WI38 (cell line): ENCODE results near the gene TCOF1.

ENCODE experiments used
- H3K4me3 ChIP-seq: 2 replicates; pipeline ENCODE4 v1.5.1; 2011; ENCODE audit warnings: low read depth, mild to moderate bottlenecking, control low read depth, low read length
- CTCF ChIP-seq: IDR thresholded peaks from 2 replicates; pipeline ENCODE4 v1.5.1; 2012; ENCODE audit warnings: low read depth, mild to moderate bottlenecking, control low read depth, low read length

TCOF1 gene

GRCh38 chr5:150440948-150441812 lies 83.7 kb downstream of the TCOF1 start:
- H3K4me3 ChIP-seq: no peak overlapping the region
- TF ChIP-seq CTCF: no peak

- TF ChIP-seq CTCF: no peak
- no peak overlapping the region for H3K4me3 ChIP-seq
Measured at GRCh38 chr5:150441813-150442698, 84.6 kb downstream of the TCOF1 start.

- TF ChIP-seq CTCF: no peak
- no peak overlapping the region for H3K4me3 ChIP-seq
Measured at GRCh38 chr5:150442699-150443080, 85.2 kb downstream of the TCOF1 start.

GRCh38 chr5:150443242-150444075 lies 86.0 kb downstream of the TCOF1 start:
- TF ChIP-seq CTCF: no peak
- H3K4me3 ChIP-seq: no peak overlapping the region

GRCh38 chr5:150444770-150445169 lies 87.3 kb downstream of the TCOF1 start:
- TF ChIP-seq CTCF: no peak
- H3K4me3 ChIP-seq: no peak overlapping the region

- H3K4me3 ChIP-seq: no peak overlapping the region
- TF ChIP-seq CTCF: no peak
Measured at GRCh38 chr5:150446088-150446487, 88.6 kb downstream of the TCOF1 start.
